HepG2 (cell line): ENCODE results near the gene P2RX7. TPM values are rescaled to one million over a fixed set of nuclear protein-coding genes. Genes with fewer than 3 reads are reported as not detected.

ENCODE experiments used
- ARID4A ChIP-seq: sonication (generic); formaldehyde crosslinking; IDR thresholded peaks from 2 replicates; pipeline ENCODE4 v1.5.0; 2020; ENCODE audit warnings: mild to moderate bottlenecking, missing genetic modification reagents, borderline replicate concordance
- ARNTL ChIP-seq: sonication (generic); formaldehyde crosslinking; IDR thresholded peaks from 2 replicates; pipeline ENCODE4 v1.4.0; 2020; ENCODE audit warnings: mild to moderate bottlenecking, missing genetic modification reagents
- HINFP ChIP-seq: sonication (generic); formaldehyde crosslinking; IDR thresholded peaks from 2 replicates; pipeline ENCODE4 v1.4.0; 2020; ENCODE audit warnings: low read depth, mild to moderate bottlenecking, missing genetic modification reagents
- JUNB ChIP-seq: sonication (generic); formaldehyde crosslinking; IDR thresholded peaks from 2 replicates; pipeline ENCODE4 v1.8.0; 2022; ENCODE audit warnings: missing genetic modification reagents, mild to moderate bottlenecking, borderline replicate concordance
- LRRFIP1 ChIP-seq: sonication (generic); formaldehyde crosslinking; conservative IDR thresholded peaks from 2 replicates; pipeline ENCODE4 v1.4.0; 2020; ENCODE audit warnings: missing genetic modification reagents
- NFIB ChIP-seq: sonication (generic); formaldehyde crosslinking; IDR thresholded peaks from 2 replicates; pipeline ENCODE4 v1.9.0; 2021; ENCODE audit warnings: missing genetic modification reagents, mild to moderate bottlenecking, borderline replicate concordance
- RXRA ChIP-seq: sonication (generic); formaldehyde crosslinking; IDR thresholded peaks from 2 replicates; pipeline ENCODE4 v1.5.1; 2020; ENCODE audit warnings: missing genetic modification reagents
- THAP11 ChIP-seq: IDR thresholded peaks from 2 replicates; pipeline ENCODE4 v1.6.1; 2016; ENCODE audit warnings: missing biosample characterization, missing genetic modification reagents
- TMF1 ChIP-seq: sonication (generic); formaldehyde crosslinking; IDR thresholded peaks from 2 replicates; pipeline ENCODE4 v1.8.1; 2022; ENCODE audit warnings: low read depth, missing genetic modification reagents
- TP53 ChIP-seq: sonication (generic); formaldehyde crosslinking; conservative IDR thresholded peaks from 2 replicates; pipeline ENCODE4 v1.4.0; 2020; ENCODE audit warnings: missing genetic modification reagents
- ZBTB43 ChIP-seq: sonication (generic); formaldehyde crosslinking; conservative IDR thresholded peaks from 2 replicates; pipeline ENCODE4 v1.4.0; 2020; ENCODE audit warnings: missing genetic modification reagents
- ZMAT5 ChIP-seq: sonication (generic); formaldehyde crosslinking; IDR thresholded peaks from 2 replicates; pipeline ENCODE4 v1.5.0; 2020; ENCODE audit warnings: mild to moderate bottlenecking, low read depth, missing genetic modification reagents, borderline replicate concordance
- ZNF143 ChIP-seq: sonication (generic); formaldehyde crosslinking; IDR thresholded peaks from 2 replicates; pipeline ENCODE4 v1.4.0; 2020; ENCODE audit warnings: missing genetic modification reagents
- ZNF670 ChIP-seq: sonication (generic); formaldehyde crosslinking; IDR thresholded peaks from 2 replicates; pipeline ENCODE4 v1.8.0; 2022; ENCODE audit warnings: mild to moderate bottlenecking, missing genetic modification reagents, borderline replicate concordance
- ZNF761 ChIP-seq: sonication (generic); formaldehyde crosslinking; conservative IDR thresholded peaks from 2 replicates; pipeline ENCODE4 v1.4.0; 2020; ENCODE audit warnings: mild to moderate bottlenecking, missing genetic modification reagents
- polyA plus RNA-seq, 8 experiments: library from polyadenylated mRNA; depleted of rRNA in 3 of 8; stranded (reverse) in 7 of 8; unstranded in 1 of 8; fragments of >200 nt; fragmentation: Illumina TruSeq in 4 of 8; extraction: Trizol in 4 of 8; gene quantifications; 2 replicates each; pipeline versions ENCODE4 v1.2.1 to v1.2.3, GENCODE V29; 2011 to 2016; ENCODE audit warnings: low read depth in 4 of 8, missing spikeins in 1 of 8, mixed read lengths in 1 of 8; ENCODE audit not compliant: insufficient read depth in 1 of 8
- total RNA-seq, 5 experiments: library from RNA; depleted of rRNA; stranded (reverse); fragments of >200 nt; fragmentation: Illumina TruSeq; extraction: Trizol; gene quantifications; 2 replicates each; pipeline ENCODE4 v1.2.3, GENCODE V29; 2016; ENCODE audit warnings: low read depth in 1 of 5

Gene P2RX7
- total and polyA plus RNA-seq, 2 of the 13 experiments (the other 11 are each of a cell fraction or from before 2014, with no cell fraction given), result 0.13 to 0.73 TPM

- TF ChIP-seq ZBTB43 (CRISPR knock-in tag) (peak; percentile 69; the same call in 1 of the 2 replicates), LRRFIP1 (no peak), NFIB (CRISPR knock-in tag) (no peak), TP53 (CRISPR knock-in tag) (no peak), THAP11 (CRISPR knock-in tag) (peak; percentile 68; the same call in 1 of the 2 replicates), ZNF761 (no peak), HINFP (CRISPR knock-in tag) (peak; percentile 79; the same call in 1 of the 2 replicates), ARID4A (CRISPR knock-in tag) (peak; percentile 86), ARNTL (CRISPR knock-in tag) (no peak), JUNB (CRISPR knock-in tag) (no peak), TMF1 (CRISPR knock-in tag) (no peak), ZNF670 (CRISPR knock-in tag) (no peak), RXRA (CRISPR knock-in tag) (peak; percentile 45), ZNF143 (no peak), ZMAT5 (no peak)
These were observed 77.2 kb downstream of the P2RX7 start, which contains the start of gene P2RX4 (continued) for GRCh38 chr12:121209624-121210572.
